IPS-15b (cell line): ENCODE data around the gene MOB2.

ENCODE experiments used
- H3K27me3 ChIP-seq: one replicate; pipeline ENCODE4 v1.6.1; 2013; ENCODE audit warnings: low read length; ENCODE audit not compliant: control insufficient read depth, insufficient read depth
- H3K36me3 ChIP-seq: one replicate; pipeline ENCODE4 v1.6.1; 2013; ENCODE audit warnings: low read length; ENCODE audit not compliant: control insufficient read depth, insufficient read depth
- H3K4me1 ChIP-seq: one replicate; pipeline ENCODE4 v1.6.1; 2013; ENCODE audit warnings: mild to moderate bottlenecking, low read length; ENCODE audit not compliant: control insufficient read depth, insufficient read depth
- H3K4me3 ChIP-seq: one replicate; pipeline ENCODE4 v1.5.1; 2013; ENCODE audit warnings: low read depth, low read length
- H3K9ac ChIP-seq: one replicate; pipeline ENCODE4 v1.6.1; 2013; ENCODE audit warnings: low read depth, mild to moderate bottlenecking, low read length
- H3K9me3 ChIP-seq: one replicate; pipeline ENCODE4 v1.6.1; 2013; ENCODE audit warnings: mild to moderate bottlenecking, low read length; ENCODE audit not compliant: control insufficient read depth, insufficient read depth

MOB2 gene

GRCh38 chr11:1488575-1489180 is 2.1 kb upstream of the MOB2 start:
- H3K27me3 ChIP-seq: no peaks in the 10 kb centered on the region
- H3K36me3 ChIP-seq: no peaks in the 10 kb centered on the region
- H3K9me3 ChIP-seq: no peaks in the 10 kb centered on the region
- H3K9ac ChIP-seq: no peak overlapping the region
- H3K4me3 ChIP-seq: no peak overlapping the region
- H3K4me1 ChIP-seq: no peaks in the 10 kb centered on the region

DNA sequence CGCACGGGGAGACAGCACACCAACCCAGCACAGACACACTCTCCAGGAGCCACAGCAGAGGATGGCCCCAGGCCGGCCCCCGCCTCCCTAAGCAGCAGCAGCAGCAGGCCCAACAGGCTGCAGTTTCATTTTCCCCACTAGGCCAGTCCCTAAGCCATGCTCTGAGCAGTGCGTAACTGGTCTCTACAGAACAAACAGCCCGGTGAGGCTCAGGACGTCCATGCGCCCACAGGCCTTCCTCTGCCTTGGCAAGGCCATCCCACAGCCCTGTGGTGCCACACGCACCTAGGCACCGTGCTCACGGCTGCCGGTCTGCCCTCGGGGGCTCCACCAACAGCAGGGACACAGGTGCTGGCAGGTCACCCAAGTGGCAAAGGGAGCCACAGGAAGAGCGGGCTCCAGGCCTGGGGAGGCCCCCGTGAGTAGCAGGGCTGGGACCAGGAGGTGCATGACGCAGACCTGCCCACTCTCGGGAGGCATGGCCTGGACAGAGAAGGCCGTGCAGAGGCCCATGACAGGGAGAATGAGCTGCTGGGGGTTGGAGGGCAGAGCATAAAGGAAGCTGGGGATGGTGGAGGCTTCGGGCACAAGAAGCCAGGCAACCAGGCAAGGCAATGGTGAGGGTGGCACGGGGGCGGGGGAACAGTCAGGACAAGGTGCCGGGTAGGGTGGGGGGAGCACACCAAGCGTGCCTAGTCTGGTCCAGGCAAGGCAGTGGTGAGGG is 1.4 kb upstream of the MOB2 start:
- Histone ChIP-seq H3K36me3 (no peaks in the 10 kb centered on the region), H3K9ac (no peak overlapping the region), H3K4me1 (no peaks in the 10 kb centered on the region), H3K9me3 (no peaks in the 10 kb centered on the region), H3K4me3 (no peak overlapping the region), H3K27me3 (no peaks in the 10 kb centered on the region)

DNA sequence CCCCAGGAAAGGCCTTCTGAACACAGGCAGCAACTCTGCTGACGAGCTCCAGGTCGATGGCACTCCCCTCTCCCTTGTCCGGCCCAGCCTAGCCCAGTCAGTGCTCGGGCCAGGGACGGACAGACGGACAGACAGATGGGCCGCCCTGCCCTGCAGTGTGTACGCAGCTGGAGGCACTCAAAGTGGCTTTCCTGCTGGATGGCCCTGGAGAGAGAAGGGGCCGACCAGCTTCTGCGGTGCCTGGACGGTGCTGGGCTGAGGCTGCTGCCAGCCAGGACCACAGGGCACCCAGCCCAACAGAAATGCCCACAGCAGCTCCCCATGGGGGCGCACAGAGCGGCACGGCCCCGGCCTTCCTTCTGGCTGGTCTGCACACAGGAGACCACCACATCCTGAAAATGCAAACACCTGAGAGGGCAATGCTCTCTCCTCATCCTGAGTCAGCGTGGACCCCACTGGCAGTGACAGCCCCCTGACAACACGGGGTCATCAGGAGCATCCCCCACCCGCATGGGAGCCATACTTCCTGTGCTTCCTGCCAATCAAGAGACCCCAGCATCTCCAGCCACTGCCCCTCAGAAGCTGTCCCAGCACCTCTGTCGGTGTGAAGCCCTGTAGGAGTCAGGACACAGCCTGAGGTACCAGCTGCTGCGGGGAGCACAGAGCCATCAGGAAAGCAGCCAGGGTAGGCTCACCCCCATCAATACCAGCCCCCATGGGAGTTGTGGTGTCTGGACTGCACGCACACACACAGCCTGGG is 692 bp upstream of the MOB2 start:
- Histone ChIP-seq H3K4me3 (no peak overlapping the region), H3K9me3 (no peaks in the 10 kb centered on the region), H3K36me3 (no peaks in the 10 kb centered on the region), H3K9ac (no peak overlapping the region), H3K4me1 (no peaks in the 10 kb centered on the region), H3K27me3 (no peaks in the 10 kb centered on the region)

DNA sequence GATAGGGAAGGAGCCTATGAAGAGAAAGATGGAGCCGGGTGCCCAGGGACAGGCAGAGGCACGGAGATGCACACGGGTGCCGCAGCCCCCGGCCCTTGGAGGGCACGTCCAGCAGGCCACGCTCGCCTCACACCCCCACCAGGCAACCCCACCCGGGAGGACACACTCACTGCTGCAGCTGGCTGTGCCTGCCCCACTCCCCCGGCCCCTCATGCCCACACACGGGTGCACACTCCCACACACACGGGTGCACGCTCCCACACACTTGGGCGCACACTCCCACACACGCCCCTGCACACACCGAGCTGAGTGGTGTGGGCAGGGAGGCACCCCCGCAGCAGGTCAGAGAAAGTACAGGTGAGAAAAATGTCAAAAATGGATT is 1.1 kb downstream of the MOB2 start:
- H3K9me3 ChIP-seq: no peaks in the 10 kb centered on the region
- H3K27me3 ChIP-seq: no peaks in the 10 kb centered on the region
- H3K9ac ChIP-seq: no peak overlapping the region
- H3K4me1 ChIP-seq: no peaks in the 10 kb centered on the region
- no peaks in the 10 kb centered on the region for H3K36me3 ChIP-seq
- H3K4me3 ChIP-seq: no peak overlapping the region

- Histone ChIP-seq H3K4me1 (no peaks in the 10 kb centered on the region), H3K9ac (no peak overlapping the region), H3K4me3 (no peak overlapping the region), H3K27me3 (no peaks in the 10 kb centered on the region), H3K36me3 (no peaks in the 10 kb centered on the region), H3K9me3 (no peaks in the 10 kb centered on the region)
Observed at GRCh38 chr11:1484695-1485503, 1.7 kb downstream of the MOB2 start.

- Histone ChIP-seq H3K27me3 (no peaks in the 10 kb centered on the region), H3K9ac (no peak overlapping the region), H3K4me3 (no peak overlapping the region), H3K36me3 (peaks cover 7% of the 10 kb centered on the region), H3K4me1 (no peaks in the 10 kb centered on the region), H3K9me3 (no peaks in the 10 kb centered on the region)
Observed at GRCh38 chr11:1484061-1484671, 2.4 kb downstream of the MOB2 start.

DNA sequence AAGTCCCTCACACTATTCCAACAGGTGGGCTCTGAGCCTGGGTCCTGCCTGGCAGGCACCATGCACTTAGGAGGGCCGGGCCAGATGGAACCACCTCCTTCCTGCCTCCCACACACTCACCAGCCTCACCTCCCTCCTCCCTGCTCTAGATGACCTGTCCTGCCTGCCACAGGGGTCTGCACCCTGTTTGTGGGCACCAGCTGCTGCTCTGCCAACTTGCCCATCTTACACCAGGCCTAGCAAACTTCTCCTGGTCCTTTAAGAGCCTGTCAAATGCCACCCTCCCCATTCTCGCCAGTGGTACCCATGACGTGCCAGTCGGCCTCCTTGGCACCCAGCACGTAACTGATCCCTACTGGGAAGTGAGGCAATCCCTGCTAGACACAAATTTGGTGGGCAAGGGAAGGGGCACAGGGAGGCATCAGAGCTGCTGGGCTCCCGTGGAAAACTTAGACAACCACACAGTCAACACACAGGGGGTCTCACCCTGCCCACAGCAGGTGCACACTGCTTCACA is 3.1 kb downstream of the MOB2 start:
- no peak overlapping the region for H3K4me3 ChIP-seq
- H3K9me3 ChIP-seq: no peaks in the 10 kb centered on the region
- H3K4me1 ChIP-seq: no peaks in the 10 kb centered on the region
- no peaks in the 10 kb centered on the region for H3K27me3 ChIP-seq
- H3K9ac ChIP-seq: no peak overlapping the region
- peaks cover 12% of the 10 kb centered on the region for H3K36me3 ChIP-seq

DNA sequence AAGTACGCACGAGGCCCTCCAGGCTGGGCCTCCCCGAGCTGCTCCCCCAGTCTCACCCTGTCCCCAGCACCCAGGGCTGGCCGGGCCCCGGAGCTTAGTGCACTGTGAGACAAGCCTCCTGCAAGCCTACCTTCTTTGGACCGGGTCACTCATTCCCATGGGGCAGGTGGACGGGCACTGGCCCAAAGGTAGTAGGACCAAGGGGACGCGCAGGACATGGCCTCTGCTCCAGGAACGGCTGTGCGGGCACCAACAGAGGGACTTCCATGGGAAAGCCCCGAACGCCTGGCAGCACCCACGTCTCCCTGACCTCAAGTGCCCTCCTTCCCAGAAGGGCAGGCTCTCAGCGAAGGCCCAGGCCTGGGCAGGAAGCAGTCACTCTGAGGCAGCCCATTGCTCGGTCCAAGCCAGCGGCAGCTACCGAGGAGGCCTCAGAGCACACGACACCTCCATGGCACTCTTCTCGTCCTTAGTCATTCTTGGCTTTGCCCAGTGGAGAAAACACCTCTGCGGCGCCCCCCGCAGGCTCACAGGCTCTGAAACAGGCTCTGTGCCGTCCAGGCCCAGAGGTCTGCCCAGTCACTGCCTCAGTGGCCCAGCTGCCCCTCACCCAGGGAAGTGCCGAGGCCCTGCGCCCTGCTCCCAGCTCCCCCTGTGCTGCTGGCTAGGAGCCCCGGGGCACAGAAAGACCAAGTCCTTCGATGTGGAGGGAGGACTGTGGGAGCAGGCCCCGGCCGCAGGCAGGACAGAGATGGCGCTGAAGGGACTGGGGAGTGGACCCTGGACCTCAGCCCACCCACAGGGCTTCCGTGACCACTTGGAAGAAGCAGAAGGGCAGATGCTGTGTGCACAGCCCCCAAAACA is 3.8 kb downstream of the MOB2 start:
- no peak overlapping the region for H3K4me3 ChIP-seq
- H3K4me1 ChIP-seq: no peaks in the 10 kb centered on the region
- no peaks in the 10 kb centered on the region for H3K9me3 ChIP-seq
- H3K36me3 ChIP-seq: peaks cover 12% of the 10 kb centered on the region
- H3K27me3 ChIP-seq: no peaks in the 10 kb centered on the region
- H3K9ac ChIP-seq: no peak overlapping the region

GRCh38 chr11:1481861-1482441 is 4.6 kb downstream of the MOB2 start:
- Histone ChIP-seq H3K27me3 (no peaks in the 10 kb centered on the region), H3K9me3 (no peaks in the 10 kb centered on the region), H3K9ac (no peak overlapping the region), H3K4me1 (no peaks in the 10 kb centered on the region), H3K4me3 (no peak overlapping the region), H3K36me3 (peaks cover 12% of the 10 kb centered on the region)

DNA sequence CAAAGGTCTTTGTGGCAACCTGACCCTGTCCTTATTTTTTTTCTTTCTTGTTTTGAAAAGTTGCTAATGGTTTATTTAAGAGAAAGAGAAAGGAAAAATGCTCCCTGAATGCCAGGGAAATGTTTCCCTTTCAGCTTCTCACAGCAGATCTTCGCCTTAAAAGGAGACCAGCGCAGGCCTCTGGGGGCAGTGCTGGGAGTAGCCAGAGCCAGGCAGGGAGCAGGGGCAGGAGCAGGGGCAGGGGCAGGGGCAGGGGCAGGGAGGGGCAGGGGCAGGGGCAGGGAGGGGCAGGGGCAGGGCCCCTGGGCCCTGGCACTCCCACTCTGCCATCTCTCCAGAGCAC is 5.1 kb downstream of the MOB2 start:
- Histone ChIP-seq H3K9me3 (no peaks in the 10 kb centered on the region), H3K36me3 (peaks cover 12% of the 10 kb centered on the region), H3K4me3 (no peak overlapping the region), H3K9ac (no peak overlapping the region), H3K27me3 (no peaks in the 10 kb centered on the region), H3K4me1 (no peaks in the 10 kb centered on the region)
